COLO829 (cell line): Measurements from ENCODE around the gene FCRL6.

Source experiments
- DNase-seq: peaks from one replicate; pipeline ENCODE4 v3.0.0; 2012; ENCODE audit warnings: low spot score

Gene FCRL6

DNA sequence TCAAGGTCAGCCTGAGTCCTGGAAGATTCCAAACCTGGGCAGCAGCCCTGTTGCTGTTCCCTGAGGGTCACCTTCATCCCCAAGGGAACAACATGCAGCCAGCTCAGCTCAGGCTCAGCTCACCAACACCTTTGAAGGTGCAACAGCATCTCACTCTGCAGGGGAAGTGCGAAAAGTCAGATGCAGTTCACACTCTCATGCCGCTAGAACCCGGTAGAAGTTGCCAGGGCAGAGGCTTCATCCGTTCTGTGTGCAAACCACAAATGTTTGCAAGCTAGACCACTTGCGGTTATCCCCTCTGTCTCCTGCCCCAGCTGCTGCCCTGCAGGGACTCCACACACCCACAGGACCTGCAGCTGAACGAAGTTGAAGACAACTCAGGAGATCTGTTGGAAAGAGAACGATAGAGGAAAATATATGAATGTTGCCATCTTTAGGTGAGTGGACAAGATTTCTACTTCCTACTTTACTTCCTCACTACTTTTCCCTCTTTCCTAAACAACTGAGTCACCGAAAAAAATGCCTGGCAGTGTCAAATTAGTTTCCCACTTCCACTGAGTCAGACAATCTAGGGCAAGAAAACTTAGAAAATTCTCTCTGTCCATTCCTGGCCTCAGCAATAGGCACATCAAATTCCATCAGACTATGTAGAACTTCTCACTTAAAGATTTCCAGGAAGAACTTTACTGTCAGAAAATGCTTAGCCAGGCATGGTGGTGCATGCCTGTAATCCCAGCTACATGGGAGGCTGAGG lies 1.8 kb upstream of the FCRL6 start:
- DNase-seq, result no peak

DNA sequence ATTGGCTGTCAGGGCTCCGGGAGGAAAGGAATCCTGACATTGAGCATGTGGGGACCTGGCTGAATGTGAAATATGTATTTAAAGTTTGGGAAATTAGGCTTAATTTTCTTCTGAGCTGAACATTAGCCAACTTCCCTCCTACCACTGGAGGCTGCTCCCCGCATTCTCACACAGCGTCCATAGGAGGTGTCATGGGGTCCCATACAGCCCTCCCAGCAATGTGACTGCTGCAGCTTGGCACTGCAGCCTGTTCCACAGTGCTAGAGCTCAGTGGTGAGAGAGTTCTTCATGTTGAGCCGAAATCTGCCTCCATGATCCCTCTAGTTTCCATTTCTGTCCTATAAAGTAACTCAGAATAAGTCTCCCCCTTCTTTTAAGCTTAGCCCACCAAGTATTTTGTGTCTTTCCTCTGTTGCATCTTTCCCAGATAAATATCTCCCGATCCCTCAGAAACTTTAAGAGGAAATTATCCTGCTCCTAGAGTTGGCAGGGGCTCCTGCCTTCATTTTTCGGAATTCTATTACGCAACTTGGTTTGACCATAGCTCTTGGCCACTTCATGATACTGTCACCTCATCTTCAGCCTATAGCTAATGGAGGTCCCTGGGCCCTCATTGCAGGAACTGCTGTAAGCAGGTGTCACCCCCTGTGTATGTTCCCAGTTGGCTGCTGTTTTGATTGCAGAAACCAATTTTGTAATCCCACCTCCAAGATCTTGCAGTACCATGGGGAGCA lies 2.0 kb downstream of the FCRL6 start:
- no peak for DNase-seq

DNA sequence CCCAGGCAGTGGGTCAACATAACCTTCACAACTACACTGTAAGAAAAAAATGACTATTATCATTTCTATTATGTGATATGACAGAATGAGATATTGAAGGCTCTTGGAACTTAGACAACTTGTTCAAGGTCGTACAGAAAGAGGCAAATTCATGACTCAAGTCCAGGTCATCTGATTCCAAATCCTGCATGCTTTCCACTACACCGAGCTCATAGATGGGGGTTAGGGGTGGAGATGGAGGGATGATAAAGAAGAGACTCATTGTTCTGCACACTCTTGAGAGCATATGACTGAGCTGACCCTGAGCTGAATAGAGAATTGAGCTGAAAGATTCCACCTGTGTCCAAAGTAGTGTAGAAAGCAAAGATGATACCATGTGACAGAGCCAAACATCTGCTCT lies 2.8 kb downstream of the FCRL6 start:
- peak; percentile 92 for DNase-seq

DNA sequence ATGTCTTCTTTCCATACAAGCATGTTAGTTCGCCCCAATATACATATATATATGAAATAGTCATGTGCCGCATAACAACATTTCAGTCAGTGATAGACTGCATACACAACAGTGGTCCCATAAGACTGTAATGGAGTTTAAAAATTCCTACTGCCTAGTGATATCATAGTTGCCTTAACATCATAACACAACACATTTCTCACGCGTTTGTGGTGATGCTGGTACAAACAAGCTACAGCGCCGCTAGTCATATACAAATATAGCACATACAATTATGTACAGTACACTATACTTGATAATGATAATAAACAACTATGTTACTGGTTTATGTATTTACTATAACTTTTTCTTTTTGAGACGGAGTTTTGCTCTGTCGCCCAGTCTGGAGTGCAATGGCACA lies 13.8 kb downstream of the FCRL6 start:
- DNase-seq, result no peak

DNA sequence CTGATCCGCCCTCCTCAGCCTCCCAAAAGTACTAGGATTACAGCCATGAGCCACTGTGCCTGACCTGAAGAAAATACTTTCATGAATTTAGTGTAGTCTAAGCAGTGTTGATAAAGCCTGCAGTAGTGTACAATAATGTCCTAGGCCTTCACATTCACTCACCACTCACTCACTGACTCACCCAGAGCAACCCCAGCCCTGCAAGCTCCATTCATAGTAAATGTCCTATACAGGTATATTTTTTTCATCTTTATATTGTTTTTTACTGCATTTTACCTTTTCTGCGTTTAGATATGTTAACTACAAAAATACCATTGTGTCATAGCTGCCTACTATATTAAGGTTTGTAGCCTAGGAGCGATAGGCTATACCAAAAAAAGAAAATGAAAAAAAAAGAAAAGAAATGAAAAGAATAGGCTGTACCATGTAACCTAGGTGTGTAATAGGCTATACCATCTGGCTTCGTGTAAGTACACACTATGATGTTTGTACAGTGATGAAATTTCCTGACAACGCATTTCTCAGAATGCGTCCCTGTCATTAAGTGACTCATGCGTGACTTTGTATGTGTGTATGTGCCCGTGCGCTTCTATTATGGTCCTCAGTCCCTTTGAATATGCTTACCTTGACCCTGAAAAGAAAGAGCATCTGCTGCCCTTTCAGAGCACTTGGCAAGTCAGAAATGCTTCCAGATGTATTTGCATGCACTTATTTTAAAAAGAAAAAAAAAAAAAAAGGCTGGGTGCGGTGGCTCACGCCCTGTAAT lies 15.3 kb downstream of the FCRL6 start:
- no peak for DNase-seq

DNA sequence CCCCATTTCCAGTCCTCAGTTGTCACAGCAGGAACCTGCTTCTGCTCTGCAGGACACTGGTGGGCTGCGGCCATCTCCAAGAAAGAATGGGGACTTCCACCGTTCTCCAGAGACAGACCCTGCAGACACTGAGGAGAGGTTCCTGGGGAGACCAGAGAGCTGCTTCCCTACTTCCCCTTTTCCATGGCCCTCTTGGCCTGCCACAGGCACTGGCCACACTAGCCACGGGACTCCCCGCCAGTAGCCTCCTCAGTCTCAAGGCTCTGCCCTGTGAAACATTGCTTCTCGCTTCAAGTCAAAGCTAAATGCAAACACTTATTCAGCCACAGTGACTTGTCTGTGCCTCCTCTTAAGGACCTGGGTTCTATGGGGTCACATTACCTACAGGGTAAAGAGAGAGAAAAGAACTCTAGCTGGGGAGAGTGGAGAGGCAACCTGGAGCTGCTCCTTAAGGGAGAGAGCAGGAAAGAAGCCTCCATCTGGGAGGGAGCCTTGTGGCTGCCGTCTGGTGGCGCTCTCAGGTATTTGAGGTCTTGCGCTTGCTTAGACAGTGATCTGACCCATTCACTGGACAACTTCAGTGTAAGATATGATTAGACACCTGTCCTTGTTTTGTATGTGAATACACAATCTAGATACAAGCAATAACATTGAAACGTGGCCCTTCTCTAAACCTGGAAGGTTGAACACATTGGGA lies 19.2 kb downstream of the FCRL6 start:
- peak; percentile 90 for DNase-seq

DNA sequence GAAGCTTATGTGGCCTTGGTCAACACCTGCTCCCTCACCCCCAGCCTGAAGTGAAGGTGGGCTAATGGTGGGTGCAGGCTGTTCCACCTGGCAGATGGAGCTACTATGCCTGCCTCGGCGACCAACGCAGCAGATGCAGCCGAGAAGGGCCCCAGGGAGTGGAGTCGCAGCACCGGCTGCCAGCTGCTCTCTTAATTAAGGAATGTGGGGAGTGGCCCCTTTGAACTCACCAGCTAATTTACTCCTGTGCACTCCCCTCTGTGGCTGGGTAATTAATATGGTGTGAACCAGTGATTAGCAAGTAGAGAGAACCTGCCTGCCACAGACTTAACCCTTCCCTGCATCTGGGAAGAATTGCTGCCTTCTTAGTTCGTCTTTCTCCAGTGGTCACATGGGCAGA lies 21.2 kb downstream of the FCRL6 start:
- DNase-seq, result no peak

DNA sequence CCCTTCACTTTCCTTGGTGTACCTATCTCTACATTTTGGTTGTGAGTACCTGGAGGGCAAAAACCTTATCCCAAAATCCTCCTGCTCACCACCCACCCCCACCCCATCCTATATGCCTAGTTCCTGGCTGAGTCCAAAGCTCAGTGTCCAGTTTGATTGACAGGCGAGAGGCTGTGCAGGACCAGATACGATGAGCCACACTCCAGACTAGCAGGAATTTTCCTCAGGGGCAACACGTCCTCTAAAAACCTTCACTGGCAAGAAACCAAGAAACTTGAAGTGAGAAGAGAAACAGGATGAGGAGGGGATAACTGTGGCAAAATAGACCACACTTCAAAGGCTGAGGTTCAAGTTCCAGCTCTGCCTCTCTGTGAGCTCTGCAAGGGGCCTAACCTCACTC lies 23.4 kb downstream of the FCRL6 start:
- no peak for DNase-seq

DNA sequence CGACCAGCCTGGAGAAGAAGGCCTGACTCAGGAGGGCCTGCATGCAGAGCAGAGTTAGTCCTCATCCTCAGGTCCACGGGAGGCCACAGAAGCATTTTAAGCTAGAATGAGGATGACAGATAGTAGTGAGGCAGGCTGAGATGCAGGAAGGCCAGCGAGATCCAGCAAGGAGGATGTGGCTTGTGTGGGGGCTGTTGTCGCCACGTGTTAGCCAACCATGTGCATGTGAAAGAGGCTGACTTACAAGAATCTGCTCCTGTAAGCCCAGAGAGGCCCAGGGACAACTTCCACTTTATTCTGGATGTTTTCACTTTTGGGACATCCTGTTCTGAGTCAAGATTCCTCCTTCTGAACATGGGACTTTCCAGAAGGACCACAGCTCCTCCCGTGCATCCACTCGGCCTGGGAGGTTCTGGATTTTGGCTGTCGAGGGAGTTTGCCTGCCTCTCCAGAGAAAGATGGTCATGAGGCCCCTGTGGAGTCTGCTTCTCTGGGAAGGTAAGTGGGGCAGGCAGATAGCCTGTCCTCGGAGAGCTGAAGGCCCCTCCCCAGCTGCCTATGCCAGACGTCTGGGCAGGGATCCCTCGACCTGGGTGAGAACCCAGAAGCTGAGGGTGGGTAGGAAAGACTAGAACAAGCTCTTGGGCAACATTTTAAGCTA lies 24.4 kb downstream of the FCRL6 start, which contains the start of gene SLAMF8:
SLAMF8 (plus strand) TSS at position 433 of the 661 bp plus-strand sequence; CDS start at position 459, 26 bp downstream.
- DNase-seq, result no peak

DNA sequence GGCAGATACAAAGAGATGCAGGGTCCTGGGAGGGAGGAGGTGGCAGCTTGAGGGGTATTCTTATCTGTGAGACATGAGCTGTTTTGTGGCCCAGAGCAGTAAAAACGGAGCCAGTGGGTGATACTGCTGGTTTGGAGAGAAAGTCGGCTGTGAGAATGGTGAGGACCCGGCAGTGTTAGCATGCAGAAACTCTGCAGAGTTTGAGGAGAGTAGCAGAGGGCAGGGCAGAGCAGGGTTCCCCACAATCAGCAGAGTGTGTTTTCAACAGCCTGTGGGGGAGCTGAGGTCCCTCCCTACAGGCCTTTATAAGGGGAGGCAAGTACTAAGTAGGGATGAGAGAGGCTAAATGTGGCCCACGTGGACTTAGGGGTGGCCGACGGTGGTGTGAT lies 24.9 kb downstream of the FCRL6 start:
- DNase-seq, result no peak

DNA sequence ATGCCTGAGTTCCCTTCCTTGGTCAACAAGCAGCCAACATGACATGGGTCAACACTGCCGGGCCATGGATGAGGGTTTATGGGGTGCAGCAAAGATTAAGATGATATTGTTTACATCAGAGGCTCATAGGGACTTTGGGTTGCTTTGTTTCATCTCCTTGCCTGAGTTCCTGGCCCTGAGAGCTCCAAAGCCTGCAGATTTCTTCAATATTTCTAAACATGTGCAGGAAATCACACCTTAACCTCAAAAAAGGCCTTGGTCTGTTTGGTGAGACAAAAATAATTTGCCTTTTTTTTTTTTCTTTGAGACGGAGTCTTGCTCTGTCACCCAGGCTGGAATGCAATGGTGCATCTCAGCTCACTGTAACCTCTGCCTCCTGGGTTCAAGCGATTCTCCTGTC lies 25.4 kb downstream of the FCRL6 start:
- DNase-seq, result no peak

DNA sequence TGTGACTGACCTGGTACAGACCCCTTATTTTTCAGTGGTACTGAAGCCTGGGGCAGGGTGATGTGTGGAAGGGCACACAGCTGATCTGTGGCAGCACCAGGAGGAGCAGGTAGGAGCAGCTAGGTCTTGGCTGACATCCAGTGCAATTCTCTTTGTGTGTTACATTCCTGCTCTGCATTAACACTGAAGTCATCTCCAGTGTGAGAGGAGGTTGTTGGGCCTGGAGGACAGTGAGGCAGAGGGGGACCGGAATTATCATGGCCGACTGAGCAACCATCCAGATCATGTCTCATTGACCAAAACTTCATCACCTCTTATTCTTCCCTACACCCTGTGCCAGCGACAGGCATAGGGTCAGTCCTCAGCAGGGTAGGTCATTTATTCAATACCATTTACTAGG lies 26.0 kb downstream of the FCRL6 start:
- DNase-seq, result no peak

DNA sequence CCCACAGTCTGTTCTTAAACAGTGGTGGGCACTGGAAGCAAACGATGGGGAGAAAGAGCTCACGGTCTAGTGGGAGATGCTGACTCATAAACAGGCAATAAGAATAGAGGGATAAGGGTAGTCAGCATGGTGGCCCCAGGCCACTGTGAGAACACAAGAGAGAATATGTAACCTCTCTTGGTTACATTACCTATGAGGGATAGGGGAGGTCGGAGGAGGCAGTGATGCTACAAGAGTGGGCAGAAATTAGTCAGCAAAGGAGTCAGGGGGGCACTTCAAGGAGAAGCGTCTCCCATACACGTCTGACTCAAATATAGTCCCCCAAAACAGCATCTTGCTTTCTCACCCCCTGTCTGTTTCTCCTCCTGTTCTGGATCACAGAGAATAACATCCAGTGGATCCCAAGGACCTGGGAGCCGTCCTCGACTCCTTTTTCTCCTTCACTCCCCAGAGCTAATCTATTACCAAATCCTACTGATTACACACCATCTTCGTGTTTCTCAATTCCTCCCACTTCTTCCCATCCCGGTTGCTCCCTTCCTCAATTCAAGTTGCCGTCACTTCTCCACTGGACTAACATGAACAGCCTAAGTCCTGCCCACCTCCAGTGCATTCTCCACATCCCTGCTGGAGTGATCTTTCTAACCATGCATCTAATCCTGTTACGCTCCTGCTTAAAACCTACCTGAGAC lies 26.6 kb downstream of the FCRL6 start:
- no peak for DNase-seq

DNA sequence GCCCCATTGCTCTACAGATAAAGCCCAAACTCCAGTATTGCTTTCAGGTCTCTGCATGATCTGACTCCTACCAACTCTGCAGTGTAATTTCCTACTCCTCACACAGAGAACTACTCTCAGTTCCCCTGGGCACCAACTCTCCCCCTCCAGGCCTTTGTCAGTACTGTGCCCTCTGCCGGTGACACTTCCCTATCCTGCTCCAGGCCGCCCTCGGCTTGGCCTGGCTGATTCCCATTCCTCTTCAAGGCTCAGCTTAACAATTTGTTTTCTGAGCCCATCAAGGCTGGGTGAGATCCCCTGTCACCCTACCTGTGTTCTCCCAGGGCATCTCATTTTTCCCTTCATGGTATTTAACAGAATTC lies 27.1 kb downstream of the FCRL6 start:
- no peak for DNase-seq

DNA sequence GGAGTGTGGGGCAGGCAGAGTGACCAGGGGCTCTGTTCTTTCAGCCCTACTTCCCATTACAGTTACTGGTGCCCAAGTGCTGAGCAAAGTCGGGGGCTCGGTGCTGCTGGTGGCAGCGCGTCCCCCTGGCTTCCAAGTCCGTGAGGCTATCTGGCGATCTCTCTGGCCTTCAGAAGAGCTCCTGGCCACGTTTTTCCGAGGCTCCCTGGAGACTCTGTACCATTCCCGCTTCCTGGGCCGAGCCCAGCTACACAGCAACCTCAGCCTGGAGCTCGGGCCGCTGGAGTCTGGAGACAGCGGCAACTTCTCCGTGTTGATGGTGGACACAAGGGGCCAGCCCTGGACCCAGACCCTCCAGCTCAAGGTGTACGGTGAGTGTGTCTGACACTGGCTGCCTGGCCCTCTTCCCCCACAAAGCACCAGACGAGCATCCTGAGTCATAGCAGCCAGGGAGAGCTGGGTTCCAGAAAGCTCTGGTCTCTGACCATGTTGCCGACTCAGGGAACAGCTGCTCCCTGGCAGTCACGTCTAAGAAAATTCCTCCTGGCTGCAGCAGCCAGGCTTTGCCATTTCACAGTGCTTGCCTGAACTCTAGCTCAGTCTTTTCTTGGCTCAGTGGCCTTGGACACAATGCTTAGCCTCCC lies 27.8 kb downstream of the FCRL6 start:
- no peak for DNase-seq

DNA sequence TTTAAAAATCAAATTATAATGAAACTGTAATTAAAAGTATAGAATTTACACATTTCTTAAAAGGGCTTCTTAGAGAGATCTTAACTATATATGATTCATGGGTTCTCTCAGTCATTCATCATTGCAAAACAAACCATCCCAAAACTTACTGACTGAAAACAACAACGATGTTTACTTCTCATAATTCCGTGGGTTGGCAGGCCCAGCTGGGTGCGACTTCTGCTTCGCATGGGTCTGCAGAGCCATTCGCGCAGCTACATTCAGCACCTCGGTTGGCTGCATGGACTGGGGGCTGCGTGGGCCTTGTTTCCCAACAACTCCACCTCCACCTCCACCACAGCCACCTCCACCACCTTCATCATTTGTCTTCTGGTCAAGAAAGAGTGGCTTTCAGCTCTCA lies 28.6 kb downstream of the FCRL6 start:
- no peak for DNase-seq

DNA sequence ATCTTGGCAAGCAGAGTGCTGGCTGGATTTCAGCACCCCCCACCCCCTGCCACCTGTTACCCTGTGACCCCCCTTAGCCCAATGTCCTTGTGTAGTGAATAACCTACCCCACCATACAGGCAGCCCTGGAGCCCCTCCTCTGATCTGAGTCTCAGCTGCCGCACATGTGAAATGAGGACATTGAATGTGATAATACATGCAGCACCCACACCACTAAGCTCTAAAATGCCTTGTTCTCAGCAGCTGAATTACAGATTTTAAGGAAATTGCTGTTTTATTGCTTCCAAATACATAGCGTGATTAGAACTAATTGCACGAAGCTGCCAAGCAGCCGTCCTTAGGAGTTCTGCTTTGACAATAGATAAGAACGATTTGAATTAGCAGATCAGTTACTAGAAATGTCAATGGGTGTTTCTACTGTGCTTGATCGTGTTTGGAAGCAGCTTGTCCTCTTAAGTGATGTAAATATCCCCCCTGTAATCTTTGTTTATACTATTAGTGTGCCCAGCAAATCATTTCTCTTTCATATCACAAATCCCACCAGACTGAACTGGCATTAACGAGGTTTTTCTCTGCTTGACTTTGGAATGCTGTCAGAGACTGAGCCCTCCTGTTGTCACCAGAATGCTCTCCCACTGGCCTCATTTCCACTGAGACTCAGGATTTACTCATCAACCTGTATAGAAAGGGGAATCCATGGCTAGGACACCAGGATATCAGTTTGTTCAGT lies 29.4 kb downstream of the FCRL6 start:
- no peak for DNase-seq

DNA sequence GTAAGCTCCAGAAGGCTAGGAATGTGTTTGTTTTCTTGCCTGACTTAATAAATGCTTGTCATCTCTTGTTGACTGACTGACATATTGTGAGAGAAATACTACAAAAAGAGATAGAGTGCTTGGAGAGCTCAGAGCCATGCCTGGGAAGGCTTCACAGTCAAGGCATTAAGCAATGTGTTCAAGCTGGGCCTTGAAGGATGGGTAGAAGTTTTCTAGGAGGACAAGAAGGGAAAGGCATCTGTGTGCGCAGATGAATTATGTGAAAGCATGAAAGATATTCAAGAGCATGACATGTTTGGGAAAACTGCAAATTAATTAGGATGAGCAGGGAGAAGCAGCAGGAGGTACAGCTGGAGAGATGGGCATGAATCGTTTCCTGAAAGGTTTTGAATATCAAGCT lies 30.1 kb downstream of the FCRL6 start:
- no peak for DNase-seq

DNA sequence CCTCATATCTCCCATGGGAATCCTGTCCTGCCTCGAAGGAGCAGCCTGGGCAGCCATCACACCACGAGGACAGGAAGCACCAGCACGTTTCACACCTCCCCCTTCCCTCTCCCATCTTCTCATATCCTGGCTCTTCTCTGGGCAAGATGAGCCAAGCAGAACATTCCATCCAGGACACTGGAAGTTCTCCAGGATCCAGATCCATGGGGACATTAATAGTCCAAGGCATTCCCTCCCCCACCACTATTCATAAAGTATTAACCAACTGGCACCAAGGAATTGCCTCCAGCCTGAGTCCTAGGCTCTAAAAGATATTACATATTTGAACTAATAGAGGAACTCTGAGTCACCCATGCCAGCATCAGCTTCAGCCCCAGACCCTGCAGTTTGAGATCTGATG lies 33.2 kb downstream of the FCRL6 start:
- DNase-seq, result no peak
